ENCODE results near the gene CTIF.

DNA sequence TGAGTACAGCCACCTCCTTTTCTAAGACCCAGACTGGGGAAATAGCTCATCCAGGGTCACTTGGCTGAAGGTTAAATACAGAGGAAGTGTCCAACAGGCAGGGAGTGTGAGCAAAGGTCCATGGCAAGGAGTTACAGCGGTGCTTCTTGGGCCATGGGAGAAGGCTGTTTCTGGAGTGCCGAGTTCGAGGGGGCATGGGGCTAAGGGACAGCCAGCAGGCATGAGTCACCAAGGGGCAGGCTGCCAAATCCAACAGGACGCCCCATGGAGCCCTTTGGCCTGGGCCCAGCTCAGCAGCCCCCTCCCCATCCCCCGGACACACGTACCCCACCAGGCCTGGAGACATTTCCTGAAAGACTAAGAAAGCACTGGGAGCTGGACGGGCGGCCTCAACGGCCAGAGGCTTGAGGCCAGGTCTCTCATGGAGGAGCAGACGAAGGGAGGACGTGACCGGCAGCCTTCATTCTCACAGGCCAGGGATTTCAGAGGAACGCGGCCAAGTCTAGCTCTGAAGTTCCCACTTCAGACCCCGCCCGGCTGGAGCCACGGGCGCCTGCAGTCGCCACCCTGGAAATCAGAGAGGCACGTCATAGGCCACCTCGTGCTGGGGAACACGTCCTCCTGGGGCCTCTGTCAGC is 251.5 kb downstream of the CTIF start:
- no peak for TF ChIP-seq TAF1 (IDR thresholded peaks at IDR 0.05; ENCODE audit: low read depth, low read length)
- no peak for TF ChIP-seq POLR2AphosphoS5 (IDR thresholded peaks at IDR 0.05; ENCODE audit: low read depth, low read length)

Measured in GM12891 (cell line).